CD4-positive, alpha-beta memory T cell (primary cell): Measurements from ENCODE around the gene NET1. TPM values are rescaled to one million over a fixed set of nuclear protein-coding genes. Genes with fewer than 3 reads are reported as not detected.

ENCODE experiments used
- CTCF ChIA-PET: fragments of 350-600 bp; sonication (Branson Sonifier 250); formaldehyde crosslinking; loops from one replicate; lab custom pipeline; 2021; ENCODE audit warnings: inconsistent platforms; ENCODE audit not compliant: partially characterized antibody; lab: Charles Lee
- POLR2A ChIA-PET: fragments of 350-600 bp; sonication (Branson Sonifier 250); formaldehyde crosslinking; loops from one replicate; lab custom pipeline; 2021; ENCODE audit not compliant: partially characterized antibody; lab: Charles Lee
- DNase-seq, 5 donors: peaks; one replicate each; pipeline versions ENCODE4 v3.0.0 to v3.0.0-alpha.2; 2020 to 2022; ENCODE audit warnings: mixed read lengths in 1 of 5
- H3K27ac ChIP-seq: one replicate; pipeline ENCODE4 v1.7.0; 2013; ENCODE audit warnings: low read depth, low read length
- H3K27me3 ChIP-seq: 2 replicates; pipeline ENCODE4 v1.7.0; 2013; ENCODE audit warnings: mild to moderate bottlenecking, low read length, moderate library complexity; ENCODE audit not compliant: insufficient read depth
- H3K36me3 ChIP-seq: 2 replicates; pipeline ENCODE4 v1.7.0; 2013; ENCODE audit warnings: mild to moderate bottlenecking, low read length, moderate library complexity; ENCODE audit not compliant: insufficient read depth
- H3K4me1 ChIP-seq: 2 replicates; pipeline ENCODE4 v1.7.0; 2013; ENCODE audit warnings: mild to moderate bottlenecking, low read length, moderate library complexity; ENCODE audit not compliant: insufficient read depth
- H3K4me3 ChIP-seq, 2 donors: one replicate each; pipeline ENCODE4 v1.7.0; 2013; ENCODE audit warnings: low read length in 2 of 2, mild to moderate bottlenecking in 1 of 2
- H3K9me3 ChIP-seq, 2 donors: one replicate each; pipeline ENCODE4 v1.7.0; 2013; ENCODE audit warnings: low read length in 2 of 2, control low read depth in 1 of 2; ENCODE audit not compliant: control insufficient read depth in 1 of 2
- H3K27ac Mint-ChIP-seq, 7 donors: one replicate each; pipeline ENCODE4 v1.8.0; 2020 to 2021; ENCODE audit warnings: mixed read lengths in 7 of 7, mild to moderate bottlenecking in 6 of 7, inconsistent platforms in 3 of 7, moderate library complexity in 3 of 7
- H3K27me3 Mint-ChIP-seq, 2 donors: one replicate each; pipeline ENCODE4 v1.8.0; 2020 to 2021; ENCODE audit warnings: mixed read lengths in 2 of 2
- H3K36me3 Mint-ChIP-seq, 2 donors: one replicate each; pipeline ENCODE4 v1.8.0; 2020 to 2021; ENCODE audit warnings: mixed read lengths in 2 of 2, inconsistent platforms in 1 of 2, mild to moderate bottlenecking in 1 of 2
- H3K4me1 Mint-ChIP-seq, 4 donors: one replicate each; pipeline ENCODE4 v1.8.0; 2020 to 2021; ENCODE audit warnings: mixed read lengths in 4 of 4, mild to moderate bottlenecking in 1 of 4
- H3K4me3 Mint-ChIP-seq, 8 donors: one replicate each; pipeline ENCODE4 v1.8.0; 2020 to 2021; ENCODE audit warnings: mixed read lengths in 8 of 8, mild to moderate bottlenecking in 7 of 8, moderate library complexity in 6 of 8, inconsistent platforms in 3 of 8
- H3K9me3 Mint-ChIP-seq, 8 donors: one replicate each; pipeline ENCODE4 v1.8.0; 2020 to 2021; ENCODE audit warnings: mixed read lengths in 8 of 8, mild to moderate bottlenecking in 5 of 8, inconsistent platforms in 3 of 8, moderate library complexity in 1 of 8
- intact Hi-C: fragments of 100-400 bp; cut with micrococcal nuclease; formaldehyde crosslinking; loops from one replicate; pipeline ENCODE4 v1.15.1; 2023
- polyA plus RNA-seq, 2 donors: library from polyadenylated mRNA; unstranded; fragments of 300-500 nt; fragmentation: Illumina TruSeq; gene quantifications; one replicate each; pipeline ENCODE4 v1.2.3, GENCODE V29; 2021
- total RNA-seq, 2 experiments: library from RNA; stranded (reverse); gene quantifications; one replicate each; pipeline ENCODE4 v1.2.3, GENCODE V29; 2021

The NET1 gene
- total and polyA plus RNA-seq, 4 experiments from 2014 or later: 5.4 to 16.4 (median 10.5) TPM

DNA sequence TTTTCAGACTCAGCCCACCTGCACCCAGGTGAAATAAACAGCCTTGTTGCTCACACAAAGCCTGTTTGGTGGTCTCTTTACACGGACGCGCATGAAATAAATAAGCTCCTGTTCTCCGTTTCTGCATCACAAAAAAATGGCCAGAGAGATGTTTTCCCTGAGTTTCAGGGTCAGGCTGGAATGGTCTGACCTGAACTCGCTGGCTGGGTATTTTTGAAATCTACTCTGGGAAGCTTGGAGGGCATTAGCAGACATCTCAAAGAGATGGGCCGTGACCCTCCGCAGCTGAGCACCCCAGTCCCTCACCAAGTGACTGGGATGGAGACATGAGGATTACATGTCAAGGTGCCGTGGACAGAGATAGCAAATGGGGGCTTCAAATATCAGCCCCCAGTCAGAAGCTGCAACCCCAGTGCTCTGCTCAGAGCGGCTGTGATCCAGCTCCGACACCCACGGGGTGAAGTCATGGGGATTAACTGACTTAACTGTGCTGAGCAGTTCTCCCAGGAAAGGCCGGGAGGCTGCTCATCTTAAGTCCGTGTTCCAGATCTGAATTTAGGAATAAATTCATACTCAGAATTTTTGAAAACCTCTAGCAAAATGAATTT lies 64.7 kb downstream of the NET1 start:
- no peaks in the 10 kb centered on the region for H3K9me3 Mint-ChIP-seq
- CTCF ChIA-PET: no interaction called here
- Histone ChIP-seq H3K9me3 (no peaks in the 10 kb centered on the region), H3K4me3 (no peak overlapping the region), H3K4me1 (no peaks in the 10 kb centered on the region), H3K27ac (no peak overlapping the region), H3K27me3 (no peaks in the 10 kb centered on the region), H3K36me3 (no peaks in the 10 kb centered on the region)
- intact Hi-C loops: no loop called here
- POLR2A ChIA-PET: no interaction called here
- no peaks in the 10 kb centered on the region for H3K36me3 Mint-ChIP-seq
- no peak for DNase-seq
- peak overlapping the region in 1 of 7 donors; percentile 15 for H3K27ac Mint-ChIP-seq
- H3K27me3 Mint-ChIP-seq: peaks cover 0 to 1% of the 10 kb centered on the region in 2 donors
- H3K4me3 Mint-ChIP-seq: no peak overlapping the region
- no peaks in the 10 kb centered on the region for H3K4me1 Mint-ChIP-seq

- CTCF ChIA-PET: no interaction called here
- H3K27ac ChIP-seq: no peak overlapping the region
These were observed 65.8 kb downstream of the NET1 start for GRCh38 chr10:5477948-5478693.

DNA sequence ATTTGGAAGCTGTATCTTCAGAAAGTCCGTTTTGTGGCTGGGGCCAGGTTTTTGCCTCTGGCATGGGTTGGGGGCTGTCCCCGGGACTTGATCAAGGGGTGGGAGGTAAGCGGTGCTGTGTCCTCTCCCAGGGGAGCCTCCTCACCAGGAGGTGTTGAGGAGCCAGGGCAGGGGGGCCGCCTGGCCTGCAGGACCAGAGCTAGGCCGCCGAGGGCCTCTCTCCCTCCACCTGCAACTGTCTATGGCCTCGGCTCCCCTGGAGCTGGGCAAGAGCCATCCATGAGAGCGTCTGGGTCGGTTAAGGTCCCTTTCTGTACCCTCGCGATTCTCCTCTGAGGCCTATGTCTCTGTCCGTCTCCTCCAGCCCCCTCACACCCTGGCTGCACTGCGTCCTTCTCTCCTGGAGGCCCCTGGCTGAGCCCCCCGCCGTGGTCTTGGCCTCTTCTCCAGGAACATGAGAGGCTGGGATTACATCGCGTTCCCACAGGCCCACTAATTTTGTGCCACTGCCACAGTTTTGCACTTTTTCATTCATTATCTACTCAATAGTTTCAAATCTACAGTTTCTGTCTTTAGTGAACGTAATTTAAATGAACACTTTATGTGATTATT lies 66.4 kb downstream of the NET1 start:
- Mint-ChIP-seq H3K27ac (no peak overlapping the region), H3K27me3 (peaks cover 0 to 5% of the 10 kb centered on the region in 2 donors), H3K4me3 (no peak overlapping the region), H3K9me3 (no peaks in the 10 kb centered on the region), H3K36me3 (no peaks in the 10 kb centered on the region), H3K4me1 (no peaks in the 10 kb centered on the region)
- intact Hi-C loops: no loop called here
- POLR2A ChIA-PET: no interaction called here
- H3K36me3 ChIP-seq: no peaks in the 10 kb centered on the region
- H3K4me3 ChIP-seq: no peak overlapping the region
- no peaks in the 10 kb centered on the region for H3K4me1 ChIP-seq
- CTCF ChIA-PET: no interaction called here
- no peak for DNase-seq
- H3K27me3 ChIP-seq: no peaks in the 10 kb centered on the region
- no peak overlapping the region for H3K27ac ChIP-seq
- no peaks in the 10 kb centered on the region for H3K9me3 ChIP-seq

More at GRCh38 chr10:5477948-5478693, 65.8 kb downstream of the NET1 start:
- H3K9me3 ChIP-seq: no peaks in the 10 kb centered on the region
- H3K36me3 Mint-ChIP-seq: no peaks in the 10 kb centered on the region
- peaks cover 0 to 5% of the 10 kb centered on the region in 2 donors for H3K27me3 Mint-ChIP-seq
- no peak overlapping the region for H3K4me3 Mint-ChIP-seq
- DNase-seq: no peak
- intact Hi-C loops: no loop called here
- H3K9me3 Mint-ChIP-seq: no peaks in the 10 kb centered on the region
- H3K4me3 ChIP-seq: no peak overlapping the region
- POLR2A ChIA-PET: no interaction called here
- no peaks in the 10 kb centered on the region for H3K4me1 ChIP-seq
- H3K27ac Mint-ChIP-seq: no peak overlapping the region
- H3K4me1 Mint-ChIP-seq: no peaks in the 10 kb centered on the region
- no peaks in the 10 kb centered on the region for H3K36me3 ChIP-seq
- no peaks in the 10 kb centered on the region for H3K27me3 ChIP-seq

GRCh38 chr10:5479481-5480161 lies 67.3 kb downstream of the NET1 start:
- no peaks in the 10 kb centered on the region for H3K36me3 Mint-ChIP-seq
- H3K4me1 Mint-ChIP-seq: no peaks in the 10 kb centered on the region
- H3K27ac Mint-ChIP-seq: no peak overlapping the region
- intact Hi-C loops: no loop called here
- Histone ChIP-seq H3K27ac (no peak overlapping the region), H3K36me3 (no peaks in the 10 kb centered on the region), H3K9me3 (no peaks in the 10 kb centered on the region), H3K4me3 (no peak overlapping the region), H3K27me3 (no peaks in the 10 kb centered on the region), H3K4me1 (no peaks in the 10 kb centered on the region)
- ChIA-PET POLR2A (no interaction called here), CTCF (no interaction called here)
- no peaks in the 10 kb centered on the region for H3K9me3 Mint-ChIP-seq
- peaks cover 0 to 5% of the 10 kb centered on the region in 2 donors for H3K27me3 Mint-ChIP-seq
- no peak overlapping the region for H3K4me3 Mint-ChIP-seq
- no peak for DNase-seq

GRCh38 chr10:5480162-5480941 lies 68.0 kb downstream of the NET1 start:
- Mint-ChIP-seq H3K4me1 (no peaks in the 10 kb centered on the region), H3K9me3 (no peaks in the 10 kb centered on the region), H3K36me3 (no peaks in the 10 kb centered on the region), H3K4me3 (no peak overlapping the region), H3K27me3 (peaks cover 0 to 5% of the 10 kb centered on the region in 2 donors), H3K27ac (no peak overlapping the region)
- H3K27me3 ChIP-seq: no peaks in the 10 kb centered on the region
- no peaks in the 10 kb centered on the region for H3K9me3 ChIP-seq
- ChIA-PET CTCF (no interaction called here), POLR2A (no interaction called here)
- intact Hi-C loops: no loop called here
- no peak overlapping the region for H3K27ac ChIP-seq
- no peaks in the 10 kb centered on the region for H3K4me1 ChIP-seq
- DNase-seq: no peak
- H3K36me3 ChIP-seq: no peaks in the 10 kb centered on the region
- H3K4me3 ChIP-seq: no peak overlapping the region

GRCh38 chr10:5481121-5481520 lies 68.8 kb downstream of the NET1 start:
- Mint-ChIP-seq H3K4me3 (no peak overlapping the region), H3K4me1 (no peaks in the 10 kb centered on the region), H3K27ac (peak overlapping the region in 2 of 7 donors; percentile 12 to 68), H3K27me3 (peaks cover 0 to 5% of the 10 kb centered on the region in 2 donors), H3K36me3 (no peaks in the 10 kb centered on the region), H3K9me3 (no peaks in the 10 kb centered on the region)
- ChIA-PET POLR2A (no interaction called here), CTCF (no interaction called here)
- intact Hi-C loops: no loop called here
- H3K27me3 ChIP-seq: no peaks in the 10 kb centered on the region
- H3K9me3 ChIP-seq: no peaks in the 10 kb centered on the region
- H3K27ac ChIP-seq: no peak overlapping the region
- H3K36me3 ChIP-seq: no peaks in the 10 kb centered on the region
- no peaks in the 10 kb centered on the region for H3K4me1 ChIP-seq
- no peak for DNase-seq
- no peak overlapping the region for H3K4me3 ChIP-seq
